Skin epidermis (tissue), 12 donors: Measurements from ENCODE around the gene PI4KB.

Source experiments
- H3K27ac ChIP-seq, 21 experiments: fragments of 200-600 bp; sonication (generic) in 11 of 21; one replicate each; pipeline ENCODE4 v1.5.0; 2020; ENCODE audit warnings: mild to moderate bottlenecking in 3 of 21, inconsistent platforms in 2 of 21, moderate library complexity in 2 of 21
- H3K4me3 ChIP-seq, 7 experiments: fragments of 200-600 bp; sonication (generic) in 2 of 7; one replicate each; pipeline ENCODE4 v1.5.0; 2020; ENCODE audit warnings: inconsistent platforms in 2 of 7, mild to moderate bottlenecking in 2 of 7, moderate library complexity in 1 of 7

PI4KB gene

GRCh38 chr1:151346769-151347522 lies 19.7 kb upstream of the PI4KB start, which contains the start of gene RFX5:
Gene RFX5, minus strand, starts transcription at chr1:151347252. Its CDS starts 932 bp downstream, at chr1:151346320.
- peak within 1 kb of the TSS; percentile 48 to 67 (median 56) for H3K4me3 ChIP-seq
- H3K27ac ChIP-seq, result peak within 1 kb of the TSS; percentile 75 to 99 (median 88)

DNA sequence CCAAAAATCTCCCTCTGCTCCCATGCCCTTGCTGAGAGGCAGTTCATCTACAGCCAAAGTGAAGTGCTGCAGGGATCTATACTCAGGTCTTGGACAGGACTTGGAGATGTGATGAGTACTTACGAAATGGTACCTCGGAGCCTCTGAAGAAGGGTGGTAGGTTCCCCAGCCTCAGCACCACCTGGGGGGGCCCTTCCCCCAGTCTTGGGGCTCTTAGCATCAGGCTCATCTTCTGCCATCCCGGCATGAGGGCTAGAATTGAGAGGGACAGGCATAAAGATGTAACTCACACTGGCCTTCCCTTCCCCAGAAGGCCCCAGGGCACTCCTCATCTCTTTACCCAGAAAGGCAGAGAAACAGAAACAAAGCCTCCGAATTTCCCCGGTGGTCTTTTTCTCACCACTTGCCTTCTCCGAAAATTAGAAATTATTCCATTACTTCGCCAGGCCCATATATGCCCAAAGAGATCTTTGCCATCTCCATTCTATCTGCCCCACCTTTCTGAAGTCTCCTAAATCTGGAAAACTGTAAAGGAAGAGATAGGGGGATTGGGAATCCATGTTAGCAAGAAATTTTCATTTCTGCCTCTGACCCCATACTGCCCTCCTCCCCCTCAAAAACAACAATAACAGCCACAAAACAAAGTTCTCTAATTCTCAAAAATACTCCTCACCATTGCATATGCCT lies 19.0 kb upstream of the PI4KB start:
- peak overlapping the region; percentile 48 to 67 (median 56) for H3K4me3 ChIP-seq
- H3K27ac ChIP-seq, result peak overlapping the region in 20 of 21 experiments; percentile 79 to 99 (median 88)

DNA sequence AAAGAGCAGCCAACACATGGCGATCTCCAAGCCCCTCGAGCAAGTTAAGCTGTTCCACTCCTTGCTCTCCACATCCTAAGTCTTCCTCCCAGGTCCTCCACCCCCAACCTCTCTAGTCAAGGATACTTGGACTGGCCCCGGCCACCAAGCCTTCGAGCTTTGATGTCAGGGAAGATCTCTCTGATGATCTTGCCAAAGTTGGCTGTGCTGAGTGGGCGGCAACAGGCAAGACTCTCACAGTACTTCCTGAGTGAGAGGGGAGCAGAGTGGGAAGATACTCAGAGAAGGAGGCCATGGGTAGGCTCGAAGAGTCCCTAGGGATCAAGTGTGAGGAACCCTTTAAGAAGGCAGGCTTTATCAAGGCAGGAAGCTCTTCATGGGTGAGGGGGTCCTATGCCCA lies 17.1 kb upstream of the PI4KB start:
- H3K4me3 ChIP-seq, result no peak overlapping the region
- peak overlapping the region in 3 of 21 experiments; percentile 9 to 53 (median 34) for H3K27ac ChIP-seq

GRCh38 chr1:151343587-151343986 lies 16.4 kb upstream of the PI4KB start:
- Histone ChIP-seq H3K27ac (no peak overlapping the region), H3K4me3 (no peak overlapping the region)

DNA sequence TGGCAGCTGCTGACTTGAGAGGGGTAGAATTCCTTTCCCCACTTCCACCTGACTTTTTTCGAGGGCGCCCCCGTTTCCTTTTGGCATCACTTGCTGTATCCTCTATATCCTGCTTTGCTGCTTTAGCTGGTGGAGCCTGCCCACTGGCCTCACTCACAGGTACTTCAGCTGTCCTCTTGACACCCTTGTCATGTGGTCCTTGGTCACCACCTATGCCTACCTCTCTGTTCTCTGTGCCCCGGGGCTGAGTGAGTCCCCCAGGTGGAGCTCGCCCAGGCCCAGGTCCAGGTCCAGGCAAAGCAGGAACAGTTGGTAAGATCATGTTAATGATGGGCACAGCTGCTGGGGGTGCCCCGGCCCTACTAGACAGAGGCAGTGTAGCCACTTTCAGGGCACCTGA lies 15.4 kb upstream of the PI4KB start:
- no peak overlapping the region for H3K27ac ChIP-seq

DNA sequence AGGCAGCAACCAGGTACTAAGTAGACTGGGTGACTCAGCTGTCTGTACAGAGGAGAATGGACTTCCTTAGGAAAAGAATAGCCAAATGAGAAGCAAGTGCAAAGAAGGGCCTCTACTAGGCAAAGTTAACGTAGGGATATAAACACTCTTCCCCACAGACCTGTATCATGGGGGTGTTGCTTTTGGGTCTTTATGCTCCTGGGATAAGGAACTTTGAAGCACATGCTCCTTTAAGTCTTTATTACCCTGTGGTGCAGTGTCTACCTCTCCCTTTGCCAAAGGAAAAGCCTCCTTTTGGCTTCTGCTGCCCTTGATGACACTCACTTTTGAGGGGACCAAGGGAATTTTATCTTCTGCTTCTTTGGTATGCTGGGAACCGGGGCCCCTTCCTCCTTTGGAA lies 14.8 kb upstream of the PI4KB start:
- Histone ChIP-seq H3K4me3 (no peak overlapping the region), H3K27ac (no peak overlapping the region)

More for the DNA sequence above, 15.4 kb upstream of the PI4KB start:
- no peak overlapping the region for H3K4me3 ChIP-seq

DNA sequence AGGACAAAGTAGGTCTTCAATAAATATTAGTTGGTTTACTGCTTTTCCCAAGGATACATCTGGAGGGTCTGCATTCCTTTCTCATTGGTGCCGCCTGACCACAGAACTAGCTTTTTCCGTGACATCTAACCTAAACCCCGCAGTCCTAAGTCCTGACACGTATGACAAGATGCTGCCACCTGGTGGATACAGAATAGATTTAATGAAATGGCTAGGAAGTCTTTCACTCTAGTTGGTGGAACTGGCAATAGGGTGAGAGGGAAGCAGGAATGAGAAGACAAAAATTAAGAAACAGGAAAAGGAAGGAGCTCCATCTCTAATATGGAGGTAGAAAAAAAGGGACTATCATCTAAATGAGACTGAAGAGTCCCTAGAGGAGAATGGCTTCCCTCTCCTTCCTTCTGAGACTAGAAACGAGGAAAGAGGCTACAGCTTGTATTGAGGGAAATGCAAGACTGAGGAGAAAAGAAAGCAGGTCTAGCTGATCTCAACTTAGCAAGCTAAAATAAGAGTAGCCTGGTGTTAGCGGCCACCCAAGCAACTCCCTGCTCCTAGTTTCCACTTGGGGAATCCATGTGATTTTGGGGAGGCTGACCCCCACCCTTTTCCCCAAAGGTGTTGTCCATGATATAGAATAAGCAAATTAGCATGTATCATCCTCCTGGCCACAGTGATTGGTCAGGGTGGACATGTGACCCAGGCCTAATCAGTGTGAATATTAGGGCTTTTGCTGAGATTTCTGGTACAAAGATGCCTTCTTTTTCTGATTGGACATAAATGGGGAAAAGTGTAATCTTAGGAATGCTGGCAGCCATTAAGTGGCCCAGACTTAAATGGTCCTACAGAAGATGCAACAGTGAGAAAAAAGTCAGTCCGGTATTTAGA lies 13.9 kb upstream of the PI4KB start:
- peak overlapping the region in 6 of 21 experiments; percentile 31 to 52 (median 40) for H3K27ac ChIP-seq

DNA sequence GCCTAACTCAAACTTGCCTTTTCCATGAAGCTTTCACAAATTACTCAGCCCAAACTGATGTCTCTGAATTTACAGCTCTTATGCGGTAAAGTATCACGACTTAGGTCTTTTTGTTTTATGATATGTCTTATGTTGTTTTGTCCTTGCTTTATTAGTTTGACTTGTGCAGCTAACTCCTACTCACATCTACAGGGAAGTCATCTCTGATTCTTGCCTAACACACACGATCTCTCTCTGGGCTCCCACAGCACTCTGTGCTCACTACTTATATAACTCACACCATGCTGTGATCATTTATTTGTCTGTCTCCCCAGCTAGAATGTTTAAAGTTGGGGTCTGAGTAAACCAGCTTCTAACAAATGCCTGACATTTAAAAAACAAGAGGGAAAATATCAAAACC lies 9.3 kb upstream of the PI4KB start:
- no peak overlapping the region for H3K27ac ChIP-seq
- H3K4me3 ChIP-seq, result no peak overlapping the region

More for the DNA sequence above, 13.9 kb upstream of the PI4KB start:
- no peak overlapping the region for H3K4me3 ChIP-seq

GRCh38 chr1:151334822-151335221 lies 7.6 kb upstream of the PI4KB start:
- no peak overlapping the region for H3K27ac ChIP-seq
- H3K4me3 ChIP-seq, result no peak overlapping the region

- Histone ChIP-seq H3K27ac (peak overlapping the region in 20 of 21 experiments; percentile 81 to 100 (median 98)), H3K4me3 (peak overlapping the region; percentile 76 to 97 (median 80))
Measured at GRCh38 chr1:151327903-151328674, 873 bp upstream of the PI4KB start.

- H3K27ac ChIP-seq, result peak overlapping the region; percentile 83 to 100 (median 98)
- H3K4me3 ChIP-seq, result peak overlapping the region; percentile 76 to 97 (median 80)
Measured at GRCh38 chr1:151326619-151327222, 495 bp downstream of the PI4KB start.

DNA sequence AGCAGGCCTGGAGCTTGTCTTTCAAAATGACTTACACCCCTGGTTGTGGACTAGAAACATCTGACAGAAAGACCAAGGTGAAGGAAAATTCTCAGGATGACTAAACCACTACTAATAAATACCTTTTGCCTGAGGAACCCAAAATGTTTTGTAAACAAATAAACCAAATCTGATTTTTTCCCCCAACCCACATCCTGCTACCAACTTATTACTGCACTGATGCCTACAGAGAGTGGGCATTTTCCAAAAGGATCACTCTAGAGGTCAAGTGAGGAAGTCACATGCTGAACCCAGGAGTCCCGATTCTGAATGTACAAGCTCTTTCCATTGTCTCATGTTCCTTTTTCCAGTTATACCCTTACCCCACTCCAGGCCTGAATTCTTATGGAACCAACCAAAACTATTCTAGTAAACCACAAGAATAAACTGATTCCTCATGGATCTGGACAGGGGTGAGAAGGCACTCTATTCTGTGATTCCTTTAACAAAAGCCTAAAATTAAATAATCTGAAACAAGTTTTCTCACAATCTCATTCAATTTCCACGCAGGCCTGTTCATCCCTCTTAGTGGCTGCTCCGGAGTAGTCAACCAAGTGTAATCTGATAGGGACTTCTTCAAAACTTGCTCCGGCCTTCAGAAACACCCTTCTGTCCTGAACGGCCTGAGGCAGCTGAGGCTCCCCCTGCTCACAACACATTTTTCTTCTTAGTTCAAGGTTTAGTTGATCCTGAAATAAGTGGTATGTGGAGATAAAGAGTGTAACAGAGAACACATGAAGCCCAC lies 1.4 kb downstream of the PI4KB start:
- H3K4me3 ChIP-seq, result peak overlapping the region; percentile 76 to 97 (median 80)
- H3K27ac ChIP-seq, result peak overlapping the region in 19 of 21 experiments; percentile 89 to 100 (median 98)

- Histone ChIP-seq H3K4me3 (no peak overlapping the region), H3K27ac (peak overlapping the region in 14 of 21 experiments; percentile 2 to 100 (median 97))
Measured at GRCh38 chr1:151325231-151325630, 2.0 kb downstream of the PI4KB start.

- Histone ChIP-seq H3K4me3 (no peak overlapping the region), H3K27ac (peak overlapping the region in 4 of 21 experiments; percentile 16 to 100 (median 24))
Measured at GRCh38 chr1:151324390-151324930, 2.8 kb downstream of the PI4KB start.

GRCh38 chr1:151318975-151319374 lies 8.2 kb downstream of the PI4KB start:
- no peak overlapping the region for H3K4me3 ChIP-seq
- peak overlapping the region in 2 of 21 experiments; percentile 32 to 52 for H3K27ac ChIP-seq

GRCh38 chr1:151315565-151316235 lies 11.5 kb downstream of the PI4KB start:
- Histone ChIP-seq H3K4me3 (no peak overlapping the region), H3K27ac (peak overlapping the region in 2 of 21 experiments; percentile 1 to 26)
